AG10803 (cell line): ENCODE measurements around the gene SLC4A3.

Experiments used
- DNase-seq: peaks from one replicate; pipeline ENCODE4 v3.0.0; 2010; ENCODE audit warnings: low read depth
- H3K4me3 ChIP-seq: 2 replicates; pipeline ENCODE4 v1.5.1; 2011; ENCODE audit warnings: mild to moderate bottlenecking, low read length, control low read depth
- CTCF ChIP-seq: conservative IDR thresholded peaks from 2 replicates; pipeline ENCODE4 v1.5.1; 2011; ENCODE audit warnings: mild to moderate bottlenecking, low read length, control low read depth, inconsistent platforms

The SLC4A3 gene

GRCh38 chr2:219607931-219608330 is 19.5 kb upstream of the SLC4A3 start:
- TF ChIP-seq CTCF, result no peak

DNA sequence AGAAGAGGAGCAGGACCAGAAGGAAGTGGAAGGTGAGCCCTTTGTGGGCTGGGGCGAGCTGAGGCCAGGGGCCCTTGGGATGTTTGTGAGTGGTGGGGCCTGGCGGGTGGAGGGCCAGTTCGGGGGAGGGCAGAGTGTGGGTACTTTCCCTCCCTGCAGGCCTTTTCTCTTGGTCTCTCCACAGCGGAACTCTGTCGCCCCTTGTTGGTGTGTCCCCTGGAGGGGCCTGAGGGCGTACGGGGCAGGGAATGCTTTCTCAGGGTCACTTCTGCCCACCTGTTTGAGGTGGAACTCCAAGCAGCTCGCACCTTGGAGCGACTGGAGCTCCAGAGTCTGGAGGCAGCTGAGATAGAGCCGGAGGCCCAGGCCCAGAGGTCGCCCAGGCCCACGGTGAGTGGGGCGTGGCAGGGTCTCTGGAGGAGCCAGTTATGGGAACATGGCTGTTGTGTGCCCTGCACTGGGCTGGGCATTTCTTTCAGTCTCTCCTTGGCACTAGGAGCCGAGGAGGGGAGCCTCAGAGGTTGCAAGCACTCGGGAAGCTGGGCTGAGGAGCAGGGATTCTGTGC is 18.9 kb upstream of the SLC4A3 start:
- TF ChIP-seq CTCF, result no peak
- DNase-seq, result no peak
- H3K4me3 ChIP-seq, result no peak overlapping the region

More at GRCh38 chr2:219607931-219608330, 19.5 kb upstream of the SLC4A3 start:
- no peak for DNase-seq
- H3K4me3 ChIP-seq, result no peak overlapping the region

DNA sequence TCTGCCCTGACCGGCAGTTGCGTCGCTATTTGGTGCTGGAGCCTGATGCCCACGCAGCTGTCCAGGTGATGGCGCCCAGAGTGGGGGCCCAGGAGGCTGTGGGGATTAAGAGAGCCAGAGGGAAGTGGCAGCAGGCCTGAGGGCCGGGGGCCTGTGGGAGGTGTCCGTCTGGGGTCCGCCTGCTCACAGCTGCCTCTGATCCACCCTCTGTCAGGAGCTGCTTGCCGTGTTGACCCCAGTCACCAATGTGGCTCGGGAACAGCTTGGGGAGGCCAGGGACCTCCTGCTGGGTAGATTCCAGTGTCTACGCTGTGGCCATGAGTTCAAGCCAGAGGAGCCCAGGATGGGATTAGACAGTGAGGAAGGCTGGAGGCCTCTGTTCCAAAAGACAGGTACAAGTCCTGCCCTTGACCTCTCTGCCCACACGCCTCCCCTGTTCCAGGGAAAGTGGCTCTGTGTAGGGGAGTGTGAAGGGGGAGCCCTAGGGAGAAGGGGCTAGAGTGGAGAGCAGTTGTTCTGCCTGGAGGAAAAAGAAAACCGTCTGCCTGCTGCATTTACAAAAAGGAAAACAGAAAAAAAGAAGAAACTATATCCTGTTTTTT is 18.2 kb upstream of the SLC4A3 start:
- TF ChIP-seq CTCF, result no peak
- no peak for DNase-seq

DNA sequence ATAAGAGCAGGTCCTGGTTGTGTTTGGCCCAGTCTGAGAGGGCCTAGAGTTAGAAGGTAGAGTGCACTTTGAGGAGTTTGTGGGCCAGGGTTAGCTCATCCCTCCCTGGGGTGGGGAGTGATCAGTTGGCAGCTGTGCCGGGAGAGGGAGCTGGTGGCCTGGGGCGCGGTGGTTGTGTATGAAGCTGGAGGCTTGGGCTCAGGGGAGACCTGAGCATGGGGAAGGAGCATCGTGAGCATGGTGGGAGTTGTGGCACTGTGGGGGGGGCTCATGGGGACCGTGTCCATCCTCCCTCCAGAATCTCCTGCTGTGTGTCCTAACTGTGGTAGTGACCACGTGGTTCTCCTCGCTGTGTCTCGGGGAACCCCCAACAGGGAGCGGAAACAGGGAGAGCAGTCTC is 16.1 kb upstream of the SLC4A3 start:
- TF ChIP-seq CTCF, result no peak
- no peak for DNase-seq
- no peak overlapping the region for H3K4me3 ChIP-seq

More for the DNA sequence above, 18.2 kb upstream of the SLC4A3 start:
- H3K4me3 ChIP-seq, result no peak overlapping the region

DNA sequence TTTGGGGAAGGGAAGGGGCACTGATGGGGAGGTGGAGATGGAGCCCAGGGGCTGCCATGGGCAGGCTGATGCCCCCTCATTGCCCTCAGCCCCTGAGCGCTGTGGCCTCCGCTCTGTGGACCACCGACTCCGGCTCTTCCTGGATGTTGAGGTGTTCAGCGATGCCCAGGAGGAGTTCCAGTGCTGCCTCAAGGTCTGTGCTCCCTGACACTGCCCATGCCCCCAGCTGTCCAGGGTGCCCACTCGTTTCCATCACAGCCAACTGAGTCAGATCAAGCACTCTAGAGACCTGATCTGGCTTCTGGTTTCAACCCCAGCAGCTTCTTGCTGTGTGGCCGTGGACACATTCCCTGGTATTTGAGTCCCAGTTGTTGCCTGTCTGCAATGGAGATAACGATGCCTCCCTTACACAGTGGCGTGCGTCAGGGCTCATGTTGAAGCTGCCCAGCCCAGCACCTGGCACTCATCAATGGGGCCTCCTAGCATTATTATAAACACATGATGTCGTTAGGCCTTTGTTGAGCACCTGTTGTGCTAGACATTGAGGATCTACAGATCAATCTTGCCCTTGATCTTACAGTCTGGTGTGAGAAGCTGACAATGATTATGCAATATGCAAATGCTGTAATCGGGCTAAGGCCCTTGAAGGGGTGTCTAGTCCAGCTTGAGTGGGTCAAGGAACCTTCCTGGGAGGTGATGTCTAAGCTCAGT is 15.4 kb upstream of the SLC4A3 start:
- DNase-seq, result no peak
- TF ChIP-seq CTCF, result no peak
- H3K4me3 ChIP-seq, result no peak overlapping the region

- DNase-seq, result no peak
- no peak overlapping the region for H3K4me3 ChIP-seq
- TF ChIP-seq CTCF, result no peak
Measured at GRCh38 chr2:219612577-219613286, 14.7 kb upstream of the SLC4A3 start.
